IMR-90 (cell line): ENCODE data around the gene ACAN. TPM values are rescaled to one million over a fixed set of nuclear protein-coding genes. Genes with fewer than 3 reads are reported as not detected.

Experiments used
- ATAC-seq: fragments of 200-7000 bp; cut with Tn5 transposase; 2 replicates; pipeline ENCODE4 v1.9.1; 2020; ENCODE audit warnings: low read depth, mild to moderate bottlenecking, moderate library complexity
- BruUV-seq: library from RNA; stranded (reverse); fragments of 400-500 nt; replicated peaks from 2 replicates; lab custom pipeline; 2021; lab: Mats Ljungman, UMichigan
- CTCF ChIA-PET: fragments of 300-600 bp; formaldehyde crosslinking; extraction: SDS; loops from one replicate; lab custom pipeline; 2021; ENCODE audit warnings: antibody characterized with exemption; lab: Yijun Ruan, JAX
- POLR2A ChIA-PET: fragments of 300-600 bp; sonication (Branson Sonifier 250); formaldehyde crosslinking; loops from one replicate; lab custom pipeline; 2022; ENCODE audit warnings: antibody characterized with exemption; ENCODE audit not compliant: unreplicated experiment; lab: Charles Lee
- DNase-seq: peaks from one replicate; pipeline ENCODE4 v3.0.0; 2013
- H2AFZ ChIP-seq: replicated peaks from 2 replicates; pipeline ENCODE3; 2013; ENCODE audit warnings: low read length, mild to moderate bottlenecking; ENCODE audit not compliant: poor library complexity
- H2AK5ac ChIP-seq: 2 replicates; pipeline ENCODE4 v1.6.1; 2013; ENCODE audit warnings: low read depth, low read length, inconsistent platforms
- H2AK9ac ChIP-seq: replicated peaks from 2 replicates; pipeline ENCODE3; 2013; ENCODE audit warnings: mild to moderate bottlenecking, low read depth, low read length, moderate library complexity; ENCODE audit not compliant: poor library complexity
- H2BK120ac ChIP-seq: 2 replicates; pipeline ENCODE4 v1.6.1; 2013; ENCODE audit warnings: low read depth, low read length, inconsistent platforms
- H2BK15ac ChIP-seq: 3 replicates; pipeline ENCODE4 v1.6.1; 2013; ENCODE audit warnings: low read depth, low read length, inconsistent platforms
- H2BK20ac ChIP-seq: 2 replicates; pipeline ENCODE4 v1.6.1; 2013; ENCODE audit warnings: low read depth, mild to moderate bottlenecking, inconsistent platforms, low read length, moderate library complexity
- H2BK5ac ChIP-seq: 2 replicates; pipeline ENCODE4 v1.6.1; 2013; ENCODE audit warnings: mild to moderate bottlenecking, low read depth, low read length, inconsistent platforms; ENCODE audit not compliant: poor library complexity, severe bottlenecking
- H3K14ac ChIP-seq: replicated peaks from 2 replicates; pipeline ENCODE4 v1.6.1; 2013; ENCODE audit warnings: low read depth, low read length, inconsistent platforms
- H3K18ac ChIP-seq: 2 replicates; pipeline ENCODE4 v1.6.1; 2013; ENCODE audit warnings: low read depth, low read length, control low read depth
- H3K23ac ChIP-seq: 2 replicates; pipeline ENCODE4 v1.6.1; 2013; ENCODE audit warnings: low read depth, low read length, inconsistent platforms
- H3K27ac ChIP-seq: 2 replicates; pipeline ENCODE4 v1.5.1; 2013; ENCODE audit warnings: mild to moderate bottlenecking, control low read depth, low read length; ENCODE audit not compliant: insufficient read depth
- H3K27me3 ChIP-seq: 2 replicates; pipeline ENCODE4 v1.6.1; 2013; ENCODE audit warnings: low read length; ENCODE audit not compliant: control insufficient read depth, insufficient read depth
- H3K36me3 ChIP-seq: 2 replicates; pipeline ENCODE4 v1.6.1; 2013; ENCODE audit warnings: low read length, mixed read lengths; ENCODE audit not compliant: control insufficient read depth, insufficient read depth
- H3K4ac ChIP-seq: 2 replicates; pipeline ENCODE4 v1.6.1; 2013; ENCODE audit warnings: low read depth, low read length, inconsistent platforms
- H3K4me1 ChIP-seq: 2 replicates; pipeline ENCODE4 v1.6.1; 2013; ENCODE audit warnings: low read length, mixed read lengths; ENCODE audit not compliant: control insufficient read depth, insufficient read depth
- H3K4me2 ChIP-seq: 2 replicates; pipeline ENCODE4 v1.6.1; 2013; ENCODE audit warnings: low read depth, mild to moderate bottlenecking, control low read depth, low read length, moderate library complexity
- H3K4me3 ChIP-seq: 2 replicates; pipeline ENCODE4 v1.5.1; 2013; ENCODE audit warnings: low read depth, mild to moderate bottlenecking, control low read depth, low read length, moderate library complexity; ENCODE audit not compliant: insufficient read depth
- H3K56ac ChIP-seq: 2 replicates; pipeline ENCODE4 v1.6.1; 2013; ENCODE audit warnings: low read length, inconsistent platforms; ENCODE audit not compliant: insufficient read depth; ENCODE audit errors: extremely low read depth
- H3K79me1 ChIP-seq, 2 experiments: 2 replicates each; pipeline ENCODE4 v1.6.1; 2013; ENCODE audit warnings: low read length in 2 of 2, inconsistent platforms in 1 of 2, low read depth in 1 of 2
- H3K9ac ChIP-seq: 2 replicates; pipeline ENCODE4 v1.6.1; 2013; ENCODE audit warnings: low read depth, low read length, control low read depth
- H3K9me1 ChIP-seq: 2 replicates; pipeline ENCODE4 v1.6.1; 2013; ENCODE audit warnings: low read length, inconsistent platforms; ENCODE audit not compliant: insufficient read depth
- H3K9me3 ChIP-seq: 2 replicates; pipeline ENCODE4 v1.6.1; 2013; ENCODE audit warnings: low read length; ENCODE audit not compliant: control insufficient read depth, insufficient read depth
- H4K20me1 ChIP-seq: 2 replicates; pipeline ENCODE4 v1.6.1; 2013; ENCODE audit warnings: low read length, inconsistent platforms; ENCODE audit not compliant: insufficient read depth
- H4K5ac ChIP-seq: 2 replicates; pipeline ENCODE4 v1.6.1; 2013; ENCODE audit warnings: mild to moderate bottlenecking, low read depth, low read length, control low read depth
- H4K8ac ChIP-seq, 2 experiments: 2 replicates each; pipeline ENCODE4 v1.6.1; 2013; ENCODE audit warnings: low read depth in 2 of 2, low read length in 2 of 2, control low read depth in 1 of 2, inconsistent platforms in 1 of 2
- H4K91ac ChIP-seq: 2 replicates; pipeline ENCODE4 v1.6.1; 2013; ENCODE audit warnings: low read depth, low read length, inconsistent platforms; ENCODE audit not compliant: insufficient read depth
- BHLHE40 ChIP-seq: fragments of 150-350 bp; IDR thresholded peaks from 2 replicates; pipeline ENCODE4 v1.6.1; 2016; ENCODE audit warnings: mild to moderate bottlenecking, low read depth, low read length
- CHD1 ChIP-seq: IDR thresholded peaks from 2 replicates; pipeline ENCODE4 v1.6.1; 2012; ENCODE audit warnings: low read depth, low read length, improper control_type of control experiment
- FOS ChIP-seq: fragments of 150-350 bp; IDR thresholded peaks from 2 replicates; pipeline ENCODE4 v1.6.1; 2016; ENCODE audit warnings: low read depth, low read length
- MAFK ChIP-seq: IDR thresholded peaks from 2 replicates; pipeline ENCODE4 v1.6.1; 2012; ENCODE audit warnings: low read depth, low read length, improper control_type of control experiment
- MAZ ChIP-seq: IDR thresholded peaks from 2 replicates; pipeline ENCODE4 v1.6.1; 2012; ENCODE audit warnings: low read depth, mild to moderate bottlenecking, low read length, improper control_type of control experiment, moderate library complexity, borderline replicate concordance
- MXI1 ChIP-seq: IDR thresholded peaks from 2 replicates; pipeline ENCODE4 v1.6.1; 2012; ENCODE audit warnings: low read depth, mild to moderate bottlenecking, low read length, moderate library complexity, borderline replicate concordance
- POLR2A ChIP-seq: IDR thresholded peaks from 2 replicates; pipeline ENCODE4 v1.6.1; 2012; ENCODE audit warnings: mild to moderate bottlenecking, low read depth, low read length
- RAD21 ChIP-seq: IDR thresholded peaks from 2 replicates; pipeline ENCODE4 v1.6.1; 2012; ENCODE audit warnings: low read length, improper control_type of control experiment
- RCOR1 ChIP-seq: IDR thresholded peaks from 2 replicates; pipeline ENCODE4 v1.6.1; 2012; ENCODE audit warnings: mild to moderate bottlenecking, low read length, improper control_type of control experiment; ENCODE audit not compliant: insufficient replicate concordance
- RFX5 ChIP-seq: IDR thresholded peaks from 2 replicates; pipeline ENCODE4 v1.8.0; 2012; ENCODE audit warnings: low read depth, mild to moderate bottlenecking, low read length, moderate library complexity
- SMC3 ChIP-seq: fragments of 150-350 bp; IDR thresholded peaks from 2 replicates; pipeline ENCODE4 v1.6.1; 2016; ENCODE audit warnings: low read depth, mild to moderate bottlenecking, antibody characterized with exemption, low read length, moderate library complexity
- WGBS, 2 experiments: methylation state at CpG; one replicate each; pipeline versions ENCODE4 v1.1.5 to v1.1.7; 2013; ENCODE audit warnings: missing lambda C conversion rate in 2 of 2; ENCODE audit not compliant: insufficient read length in 1 of 2; ENCODE audit errors: extremely low coverage in 2 of 2; 5-methylcytosine and 5-hydroxymethylcytosine counted together
- dilution Hi-C: fragments of 300-500 bp; cut with HindIII; formaldehyde crosslinking; loops from one replicate; pipeline ENCODE4 v1.14.3; 2018; ENCODE audit warnings: low sequenced_read_pairs; ENCODE audit not compliant: unreplicated experiment
- in situ Hi-C: fragments of 300-500 bp; cut with MboI; formaldehyde crosslinking; loops from 3 replicates; pipeline ENCODE4 v1.14.3; 2019; ENCODE audit warnings: low sequenced_read_pairs, inconsistent platforms, mixed read lengths
- intact Hi-C: fragments of 100-400 bp; cut with micrococcal nuclease; formaldehyde crosslinking; loops from 2 replicates; pipeline ENCODE4 v1.10.0; 2022
- polyA plus RNA-seq, 3 experiments: library from polyadenylated mRNA; depleted of rRNA; stranded (reverse); fragments of >200 nt; gene quantifications; 2 replicates each; pipeline ENCODE4 v1.2.3, GENCODE V29; 2012; ENCODE audit warnings: low replicate concordance in 1 of 3
- total RNA-seq: library from RNA; depleted of rRNA; stranded (reverse); fragments of >200 nt; gene quantifications from 2 replicates; pipeline ENCODE4 v1.2.3, GENCODE V29; 2012
- TF ChIP-seq, protein P1 (sequence below): fragments of 150-350 bp; IDR thresholded peaks from 2 replicates; pipeline ENCODE4 v1.6.1; 2016; ENCODE audit warnings: low read depth, mild to moderate bottlenecking, low read length, moderate library complexity, borderline replicate concordance
- TF ChIP-seq, protein P2 (sequence below): fragments of 150-350 bp; IDR thresholded peaks from 2 replicates; pipeline ENCODE4 v1.6.1; 2017; ENCODE audit warnings: mild to moderate bottlenecking, antibody characterized with exemption, low read length, low read depth
- TF ChIP-seq, protein P3 (sequence below): conservative IDR thresholded peaks from 2 replicates; pipeline ENCODE4 v1.5.1; 2012; ENCODE audit warnings: mild to moderate bottlenecking, low read depth, low read length, improper control_type of control experiment

ACAN gene
- total and polyA plus RNA-seq, 2 of the 4 experiments (the other 2 are of a cell fraction): 0.54 to 0.96 TPM

DNA sequence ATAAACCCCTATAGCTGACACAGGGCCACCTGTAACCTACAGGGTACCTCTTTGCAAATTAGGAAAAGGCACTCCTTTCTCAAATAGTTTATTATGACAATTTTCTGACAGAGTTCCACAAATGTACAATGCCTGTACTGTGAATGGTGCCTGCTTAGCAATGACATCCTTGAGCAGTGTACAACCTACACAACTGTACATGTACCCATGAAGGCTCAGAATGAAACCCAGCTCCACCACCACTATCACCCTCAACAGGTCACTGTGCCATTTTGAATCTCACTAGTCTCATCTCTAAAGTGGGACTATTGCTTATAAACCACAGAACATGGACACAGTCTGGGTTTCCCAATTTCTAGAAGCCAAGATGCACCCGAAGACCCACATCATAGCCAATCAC lies 102.9 kb downstream of the ACAN start:
- H2BK5ac ChIP-seq: no peak overlapping the region
- no peak overlapping the region for H2AFZ ChIP-seq
- no peak overlapping the region for H3K14ac ChIP-seq
- H3K4me2 ChIP-seq: no peak overlapping the region
- H3K56ac ChIP-seq: no peak overlapping the region
- BruUV-seq: no TSS peak
- peaks cover 85% of the 10 kb centered on the region for H4K20me1 ChIP-seq
- H4K91ac ChIP-seq: no peak overlapping the region
- H3K23ac ChIP-seq: no peak overlapping the region
- H3K79me1 ChIP-seq: peaks cover 43 to 96% of the 10 kb centered on the region in 2 experiments
- H3K4ac ChIP-seq: no peak overlapping the region
- DNase-seq: no peak
- H4K5ac ChIP-seq: no peak overlapping the region
- no peaks in the 10 kb centered on the region for H3K9me3 ChIP-seq
- CTCF ChIA-PET: interaction anchor here (1.9 to 2.4 kb wide), 2 partner anchors 97 to 113 kb away, joined by 9 to 37 read pairs; no protein-coding TSS in a partner anchor
- intact Hi-C loops: loop anchor here (10.0 kb wide), 1 partner anchor 399 kb away; no protein-coding TSS in a partner anchor
- H3K27me3 ChIP-seq: no peaks in the 10 kb centered on the region
- no peak overlapping the region for H4K8ac ChIP-seq
- no peak overlapping the region for H3K4me3 ChIP-seq
- TF ChIP-seq, protein P1, sequence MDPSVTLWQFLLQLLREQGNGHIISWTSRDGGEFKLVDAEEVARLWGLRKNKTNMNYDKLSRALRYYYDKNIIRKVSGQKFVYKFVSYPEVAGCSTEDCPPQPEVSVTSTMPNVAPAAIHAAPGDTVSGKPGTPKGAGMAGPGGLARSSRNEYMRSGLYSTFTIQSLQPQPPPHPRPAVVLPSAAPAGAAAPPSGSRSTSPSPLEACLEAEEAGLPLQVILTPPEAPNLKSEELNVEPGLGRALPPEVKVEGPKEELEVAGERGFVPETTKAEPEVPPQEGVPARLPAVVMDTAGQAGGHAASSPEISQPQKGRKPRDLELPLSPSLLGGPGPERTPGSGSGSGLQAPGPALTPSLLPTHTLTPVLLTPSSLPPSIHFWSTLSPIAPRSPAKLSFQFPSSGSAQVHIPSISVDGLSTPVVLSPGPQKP: no peak
- no peak for TF ChIP-seq POLR2A
- TF ChIP-seq, protein P2, sequence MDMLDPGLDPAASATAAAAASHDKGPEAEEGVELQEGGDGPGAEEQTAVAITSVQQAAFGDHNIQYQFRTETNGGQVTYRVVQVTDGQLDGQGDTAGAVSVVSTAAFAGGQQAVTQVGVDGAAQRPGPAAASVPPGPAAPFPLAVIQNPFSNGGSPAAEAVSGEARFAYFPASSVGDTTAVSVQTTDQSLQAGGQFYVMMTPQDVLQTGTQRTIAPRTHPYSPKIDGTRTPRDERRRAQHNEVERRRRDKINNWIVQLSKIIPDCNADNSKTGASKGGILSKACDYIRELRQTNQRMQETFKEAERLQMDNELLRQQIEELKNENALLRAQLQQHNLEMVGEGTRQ: no peak
- TF ChIP-seq, protein P3, sequence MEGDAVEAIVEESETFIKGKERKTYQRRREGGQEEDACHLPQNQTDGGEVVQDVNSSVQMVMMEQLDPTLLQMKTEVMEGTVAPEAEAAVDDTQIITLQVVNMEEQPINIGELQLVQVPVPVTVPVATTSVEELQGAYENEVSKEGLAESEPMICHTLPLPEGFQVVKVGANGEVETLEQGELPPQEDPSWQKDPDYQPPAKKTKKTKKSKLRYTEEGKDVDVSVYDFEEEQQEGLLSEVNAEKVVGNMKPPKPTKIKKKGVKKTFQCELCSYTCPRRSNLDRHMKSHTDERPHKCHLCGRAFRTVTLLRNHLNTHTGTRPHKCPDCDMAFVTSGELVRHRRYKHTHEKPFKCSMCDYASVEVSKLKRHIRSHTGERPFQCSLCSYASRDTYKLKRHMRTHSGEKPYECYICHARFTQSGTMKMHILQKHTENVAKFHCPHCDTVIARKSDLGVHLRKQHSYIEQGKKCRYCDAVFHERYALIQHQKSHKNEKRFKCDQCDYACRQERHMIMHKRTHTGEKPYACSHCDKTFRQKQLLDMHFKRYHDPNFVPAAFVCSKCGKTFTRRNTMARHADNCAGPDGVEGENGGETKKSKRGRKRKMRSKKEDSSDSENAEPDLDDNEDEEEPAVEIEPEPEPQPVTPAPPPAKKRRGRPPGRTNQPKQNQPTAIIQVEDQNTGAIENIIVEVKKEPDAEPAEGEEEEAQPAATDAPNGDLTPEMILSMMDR: no peak
- no peak for TF ChIP-seq RCOR1
- no peak for TF ChIP-seq MXI1
- no peak for TF ChIP-seq SMC3
- no peak for TF ChIP-seq CHD1
- no peak for TF ChIP-seq BHLHE40
- no peak for TF ChIP-seq FOS
- no peak for TF ChIP-seq MAFK
- no peak for TF ChIP-seq RFX5
- TF ChIP-seq RAD21: no peak
- TF ChIP-seq MAZ: no peak
- H2BK120ac ChIP-seq: no peak overlapping the region
- H3K4me1 ChIP-seq: peaks cover 31% of the 10 kb centered on the region
- H3K27ac ChIP-seq: no peak overlapping the region
- no peak for ATAC-seq
- no peak overlapping the region for H2BK15ac ChIP-seq
- peaks cover 77% of the 10 kb centered on the region for H3K36me3 ChIP-seq
- H3K18ac ChIP-seq: no peak overlapping the region
- H2AK9ac ChIP-seq: no peak overlapping the region
- peaks cover 37% of the 10 kb centered on the region for H3K9me1 ChIP-seq
- 100% methylated on average over 1 of the region's 1 CpG; no CpG with 5 or more reads in 1 of the 2 experiments for WGBS, 2 experiments
- no peak overlapping the region for H3K9ac ChIP-seq
- in situ Hi-C loops: loop anchor here (5.0 kb wide), 1 partner anchor 111 kb away; no protein-coding TSS in a partner anchor
- no peak overlapping the region for H2BK20ac ChIP-seq
- dilution Hi-C loops: loop anchor here (25.0 kb wide), 1 partner anchor 106 kb away; no protein-coding TSS in a partner anchor
- POLR2A ChIA-PET: no interaction called here
- no peak overlapping the region; the same call in 1 of the 2 replicates for H2AK5ac ChIP-seq
